Endothelial cell of umbilical vein (primary cell): Measurements from ENCODE around the gene ELOVL6. TPM values are rescaled to one million over a fixed set of nuclear protein-coding genes. Genes with fewer than 3 reads are reported as not detected.
A peak's percentile ranks its signal among the peaks of the same experiment; 100 is the strongest.

ENCODE experiments used
- BruUV-seq: library from RNA; stranded (reverse); fragments of 400-500 nt; replicated peaks from 2 replicates; lab custom pipeline; 2021; lab: Mats Ljungman, UMichigan
- CTCF ChIA-PET: fragments of 300-600, 350-600 bp; sonication (Branson Sonifier 250); formaldehyde crosslinking; loops from one replicate; lab custom pipeline; 2021; ENCODE audit warnings: antibody characterized with exemption, inconsistent platforms; lab: Charles Lee
- POLR2A ChIA-PET: fragments of 300-600, 350-600 bp; sonication (Branson Sonifier 250); formaldehyde crosslinking; loops from one replicate; lab custom pipeline; 2021; ENCODE audit warnings: antibody characterized with exemption, inconsistent platforms; lab: Charles Lee
- DNase-seq: peaks from one replicate; pipeline ENCODE4 v3.0.0-alpha.2; 2011; ENCODE audit warnings: low read depth, low spot score
- FAIRE-seq: peaks from 2 replicates; lab custom pipeline; 2011; peaks lifted over from hg19 to GRCh38; lab: Jason Lieb, UNC
- H2AFZ ChIP-seq: 2 replicates; pipeline ENCODE4 v1.6.0; 2012; ENCODE audit warnings: low read depth, low read length, control low read depth, inconsistent platforms
- H3K27ac ChIP-seq: 2 replicates; pipeline ENCODE4 v1.5.1; 2011; ENCODE audit warnings: low read depth, mild to moderate bottlenecking, control low read depth, low read length, moderate library complexity; ENCODE audit not compliant: insufficient read depth
- H3K27me3 ChIP-seq, 2 experiments: 2 replicates each; pipeline versions ENCODE4 v1.6.0 to v1.6.1; 2011; ENCODE audit warnings: low read length in 2 of 2, mixed read lengths in 1 of 2; ENCODE audit not compliant: control insufficient read depth in 2 of 2, insufficient read depth in 2 of 2
- H3K36me3 ChIP-seq, 2 experiments: 2 replicates in 1 of 2; 3 replicates in 1 of 2; pipeline ENCODE4 v1.5.1; 2011; ENCODE audit warnings: low read length in 2 of 2, mild to moderate bottlenecking in 1 of 2, moderate library complexity in 1 of 2; ENCODE audit not compliant: control insufficient read depth in 2 of 2, insufficient read depth in 2 of 2; ENCODE audit errors: extremely low read depth in 1 of 2
- H3K4me1 ChIP-seq: 3 replicates; pipeline ENCODE4 v1.5.1; 2011; ENCODE audit warnings: mild to moderate bottlenecking, low read length; ENCODE audit not compliant: control insufficient read depth, insufficient read depth; ENCODE audit errors: extremely low read depth
- H3K4me2 ChIP-seq: 2 replicates; pipeline ENCODE4 v1.6.1; 2011; ENCODE audit warnings: low read length, control low read depth, mixed read lengths; ENCODE audit not compliant: insufficient read depth
- H3K4me3 ChIP-seq, 3 experiments: fragments of 200-600 bp in 1 of 3; sonication (generic), shearing (Covaris generic) in 1 of 3; replicated peaks in 1 of 3; 2 replicates each; pipeline ENCODE4 v1.5.1; 2011 to 2016; ENCODE audit warnings: control low read depth in 3 of 3, low read length in 3 of 3, mild to moderate bottlenecking in 2 of 3, inconsistent platforms in 1 of 3, low read depth in 1 of 3, moderate library complexity in 1 of 3; ENCODE audit not compliant: insufficient read depth in 1 of 3
- H3K79me2 ChIP-seq: 2 replicates; pipeline ENCODE4 v1.6.0; 2012; ENCODE audit warnings: low read length, inconsistent platforms; ENCODE audit not compliant: control insufficient read depth, insufficient read depth
- H3K9ac ChIP-seq: replicated peaks from 2 replicates; pipeline ENCODE3; 2011; ENCODE audit warnings: low read length, control low read depth; ENCODE audit not compliant: insufficient read depth; ENCODE audit errors: extremely low read depth
- H3K9me1 ChIP-seq: replicated peaks from 3 replicates; pipeline ENCODE4 v1.6.0; 2011; ENCODE audit warnings: mild to moderate bottlenecking, low read length; ENCODE audit not compliant: control insufficient read depth, insufficient read depth; ENCODE audit errors: extremely low read depth
- H3K9me3 ChIP-seq: replicated peaks from 2 replicates; pipeline ENCODE4 v1.5.1; 2012; ENCODE audit warnings: low read length, inconsistent platforms; ENCODE audit not compliant: control insufficient read depth, insufficient read depth
- H4K20me1 ChIP-seq: replicated peaks from 2 replicates; pipeline ENCODE3; 2011; ENCODE audit warnings: mild to moderate bottlenecking, low read length; ENCODE audit not compliant: control insufficient read depth, insufficient read depth; ENCODE audit errors: extremely low read depth
- CTCF ChIP-seq, 2 donors: IDR thresholded peaks; 1 replicate in 1 of 2; 2 replicates in 1 of 2; pipeline ENCODE4 v1.5.1; 2011; ENCODE audit warnings: low read length in 2 of 2, mild to moderate bottlenecking in 2 of 2, moderate library complexity in 2 of 2, control low read depth in 1 of 2, inconsistent platforms in 1 of 2, low read depth in 1 of 2; ENCODE audit not compliant: insufficient read depth in 1 of 2; ENCODE audit errors: extremely low read depth in 1 of 2
- EZH2 ChIP-seq: IDR thresholded peaks from 2 replicates; pipeline ENCODE4 v1.6.1; 2012; ENCODE audit warnings: borderline replicate concordance, low read depth, mild to moderate bottlenecking, moderate library complexity, low read length, inconsistent platforms; ENCODE audit not compliant: severe bottlenecking
- FOS ChIP-seq: IDR thresholded peaks from 2 replicates; pipeline ENCODE4 v1.6.1; 2011; ENCODE audit warnings: mild to moderate bottlenecking, low read length, moderate library complexity, borderline replicate concordance; ENCODE audit not compliant: insufficient read depth
- GATA2 ChIP-seq: IDR thresholded peaks from 2 replicates; pipeline ENCODE4 v1.7.0; 2011; ENCODE audit warnings: low read depth, mild to moderate bottlenecking, moderate library complexity, mixed read lengths, low read length; ENCODE audit not compliant: insufficient read length, insufficient read depth
- JUN ChIP-seq: IDR thresholded peaks from 2 replicates; pipeline ENCODE4 v1.6.1; 2011; ENCODE audit warnings: borderline replicate concordance, low read depth; ENCODE audit not compliant: insufficient read length, insufficient read depth
- MYC ChIP-seq: IDR thresholded peaks from one replicate; pipeline ENCODE4 v1.6.1; 2011; ENCODE audit warnings: mild to moderate bottlenecking, low read depth, low read length
- POLR2A ChIP-seq: IDR thresholded peaks from 2 replicates; pipeline ENCODE4 v1.6.1; 2012; ENCODE audit warnings: low read depth, mild to moderate bottlenecking, control low read depth, low read length
- POLR2AphosphoS5 ChIP-seq: IDR thresholded peaks from 2 replicates; pipeline ENCODE4 v1.6.1; 2012; ENCODE audit warnings: low read depth, mild to moderate bottlenecking, control low read depth, low read length, moderate library complexity; ENCODE audit not compliant: insufficient read depth
- dilution Hi-C: fragments of 300-500 bp; cut with MboI; formaldehyde crosslinking; loops from one replicate; pipeline ENCODE4 v1.15.0; 2019; ENCODE audit warnings: low sequenced_read_pairs; ENCODE audit not compliant: extremely low pct_ligation_motif_present
- intact Hi-C: fragments of 100-400 bp; cut with micrococcal nuclease; formaldehyde crosslinking; loops from one replicate; pipeline ENCODE4 v1.10.0; 2022
- polyA plus RNA-seq, 4 experiments: library from polyadenylated mRNA; depleted of rRNA in 3 of 4; stranded (reverse) in 3 of 4; unstranded in 1 of 4; fragments of >200 nt; gene quantifications; 2 replicates each; pipeline versions ENCODE4 v1.2.1 to v1.2.3, GENCODE V29; 2011 to 2012; ENCODE audit warnings: missing spikeins in 1 of 4
- total RNA-seq: library from RNA; stranded (reverse); gene quantifications from 2 replicates; pipeline ENCODE4 v1.2.3, GENCODE V29; 2021
- TF ChIP-seq, protein P1 (sequence below): IDR thresholded peaks from 2 replicates; pipeline ENCODE4 v1.6.1; 2011; ENCODE audit not compliant: insufficient read depth, insufficient read length

Gene ELOVL6
- total and polyA plus RNA-seq, 2 donors (not counting 3 experiments of a cell fraction or from before 2014, with no cell fraction given) = 6.4 to 26.1 TPM

- BruUV-seq = no TSS peak
- ChIA-PET POLR2A (no interaction called here), CTCF (no interaction called here)
- Histone ChIP-seq H3K4me1 (no peaks in the 10 kb centered on the region), H4K20me1 (no peaks in the 10 kb centered on the region), H3K79me2 (no peaks in the 10 kb centered on the region), H3K9ac (no peak overlapping the region), H3K9me3 (no peaks in the 10 kb centered on the region), H3K9me1 (no peaks in the 10 kb centered on the region), H2AFZ (no peak overlapping the region), H3K4me3 (no peak overlapping the region), H3K36me3 (no peaks in the 10 kb centered on the region), H3K27me3 (no peaks in the 10 kb centered on the region), H3K27ac (no peak overlapping the region), H3K4me2 (no peak overlapping the region)
- intact Hi-C loops = no loop called here
- TF ChIP-seq, protein P1, sequence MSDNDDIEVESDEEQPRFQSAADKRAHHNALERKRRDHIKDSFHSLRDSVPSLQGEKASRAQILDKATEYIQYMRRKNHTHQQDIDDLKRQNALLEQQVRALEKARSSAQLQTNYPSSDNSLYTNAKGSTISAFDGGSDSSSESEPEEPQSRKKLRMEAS = no peak
- DNase-seq = no peak
- dilution Hi-C loops = no loop called here
- no peak for FAIRE-seq
These were observed 123.8 kb downstream of the ELOVL6 start for GRCh38 chr4:110074570-110074969.

DNA sequence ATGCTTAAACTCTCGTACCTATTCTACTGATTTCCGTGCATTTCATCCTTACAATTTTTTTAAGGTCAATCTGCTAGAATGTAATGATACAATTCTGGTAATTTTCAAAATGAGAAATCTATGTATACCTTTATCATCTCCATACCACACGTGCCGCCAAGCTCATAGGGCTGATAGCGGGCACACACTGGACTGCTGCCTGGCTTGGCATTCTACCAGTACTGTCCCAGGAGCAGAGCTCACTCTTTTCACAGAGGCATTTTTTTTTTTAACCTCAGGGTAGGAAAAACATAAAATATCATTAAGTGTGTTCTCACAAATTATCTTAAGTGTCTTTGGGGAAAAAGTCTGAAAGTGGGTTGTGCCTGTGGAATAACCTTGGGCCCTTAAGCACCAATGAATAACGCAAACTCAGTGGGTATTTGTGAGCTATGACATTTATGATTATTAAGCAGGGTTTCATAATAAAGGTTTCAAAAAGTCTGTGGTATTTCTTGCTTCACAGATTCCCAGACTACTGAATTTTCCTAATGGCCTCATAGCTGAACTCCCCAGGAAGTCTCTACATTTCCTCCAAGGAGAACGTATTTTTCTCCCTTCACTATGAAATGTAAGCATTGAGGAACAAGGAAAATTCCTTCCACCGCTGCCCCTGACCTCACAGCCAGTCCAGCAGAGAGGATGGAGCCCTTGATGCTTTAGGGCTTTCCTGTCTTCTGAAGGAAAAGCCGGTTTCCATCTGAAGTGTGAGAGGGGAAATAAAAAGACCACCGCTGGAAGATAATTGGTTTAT lies 125.2 kb downstream of the ELOVL6 start:
- no peak overlapping the region for H3K4me2 ChIP-seq
- no peak overlapping the region for H3K9ac ChIP-seq
- H3K9me1 ChIP-seq = no peaks in the 10 kb centered on the region
- POLR2A ChIA-PET = no interaction called here
- no peaks in the 10 kb centered on the region for H3K36me3 ChIP-seq
- CTCF ChIA-PET = interaction anchor here (1.5 kb wide), 1 partner anchor 24 kb away, joined by 5 read pairs; no protein-coding TSS in a partner anchor
- H3K79me2 ChIP-seq = no peaks in the 10 kb centered on the region
- DNase-seq = peak; percentile 24
- no peak overlapping the region for H3K4me3 ChIP-seq
- TF ChIP-seq MYC (no peak), GATA2 (no peak), EZH2 (no peak), FOS (no peak), JUN (no peak), POLR2AphosphoS5 (no peak), CTCF (IDR thresholded peaks at IDR 0.05; ENCODE audit: extremely low read depth in 1 of 2, insufficient read depth in 1 of 2, low read depth in 1 of 2, low read length in 2 of 2) (no peak), POLR2A (no peak)
- TF ChIP-seq, protein P1 = no peak
- FAIRE-seq = no peak
- dilution Hi-C loops = no loop called here
- intact Hi-C loops = no loop called here
- H3K27me3 ChIP-seq = no peaks in the 10 kb centered on the region
- no peaks in the 10 kb centered on the region for H3K4me1 ChIP-seq
- H3K9me3 ChIP-seq = no peaks in the 10 kb centered on the region
- no peak overlapping the region for H3K27ac ChIP-seq
- H2AFZ ChIP-seq = no peak overlapping the region
- no peaks in the 10 kb centered on the region for H4K20me1 ChIP-seq
- BruUV-seq = no TSS peak
